Measurements from ENCODE around the gene MIPEP. TPM values are rescaled to one million over a fixed set of nuclear protein-coding genes. Genes with fewer than 3 reads are reported as not detected.

Gene MIPEP
- total RNA-seq, 4 donors from 2014 or later: 17.1 to 27.9 (median 24.1) TPM

DNA sequence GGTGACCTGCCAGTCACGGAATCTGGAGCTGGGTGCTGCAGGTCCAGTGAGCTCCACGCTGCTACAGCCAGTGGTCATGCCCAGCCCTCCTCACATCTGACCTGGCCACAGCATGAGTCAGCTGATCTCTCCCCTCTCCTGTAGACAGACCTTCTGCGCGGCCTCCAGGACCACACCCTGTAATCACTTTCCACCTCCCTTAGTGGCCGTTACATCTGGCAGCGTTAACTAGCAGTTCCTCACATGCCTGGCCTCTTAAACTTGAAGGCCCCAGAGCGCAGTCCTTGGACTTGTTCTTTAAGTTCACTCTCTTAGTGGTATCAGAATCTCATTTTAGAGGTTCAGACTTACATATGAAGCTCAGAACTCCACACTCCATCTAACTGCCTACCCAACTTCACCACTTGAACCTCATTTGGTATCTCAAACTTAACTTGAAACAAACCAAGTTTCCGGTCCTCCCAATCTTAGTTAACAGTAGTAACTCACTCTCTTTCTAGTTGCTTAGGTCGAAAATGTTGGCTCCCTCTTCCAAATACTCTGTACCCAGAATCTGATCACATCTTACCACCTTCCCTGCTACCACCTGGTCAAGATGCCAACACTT lies 22.7 kb downstream of the MIPEP start:
- Histone ChIP-seq H3K4me3 (replicated peaks in 1 of 3) (no peak overlapping the region), H3K9me3 (no peaks in the 10 kb centered on the region), H3K36me3 (no peaks in the 10 kb centered on the region), H3K27me3 (no peaks in the 10 kb centered on the region), H3K4me1 (no peaks in the 10 kb centered on the region), H3K27ac (no peak overlapping the region)
- intact Hi-C loops (cut with DNase I): no loop called here
- no peak for DNase-seq
- TF ChIP-seq, protein P1, sequence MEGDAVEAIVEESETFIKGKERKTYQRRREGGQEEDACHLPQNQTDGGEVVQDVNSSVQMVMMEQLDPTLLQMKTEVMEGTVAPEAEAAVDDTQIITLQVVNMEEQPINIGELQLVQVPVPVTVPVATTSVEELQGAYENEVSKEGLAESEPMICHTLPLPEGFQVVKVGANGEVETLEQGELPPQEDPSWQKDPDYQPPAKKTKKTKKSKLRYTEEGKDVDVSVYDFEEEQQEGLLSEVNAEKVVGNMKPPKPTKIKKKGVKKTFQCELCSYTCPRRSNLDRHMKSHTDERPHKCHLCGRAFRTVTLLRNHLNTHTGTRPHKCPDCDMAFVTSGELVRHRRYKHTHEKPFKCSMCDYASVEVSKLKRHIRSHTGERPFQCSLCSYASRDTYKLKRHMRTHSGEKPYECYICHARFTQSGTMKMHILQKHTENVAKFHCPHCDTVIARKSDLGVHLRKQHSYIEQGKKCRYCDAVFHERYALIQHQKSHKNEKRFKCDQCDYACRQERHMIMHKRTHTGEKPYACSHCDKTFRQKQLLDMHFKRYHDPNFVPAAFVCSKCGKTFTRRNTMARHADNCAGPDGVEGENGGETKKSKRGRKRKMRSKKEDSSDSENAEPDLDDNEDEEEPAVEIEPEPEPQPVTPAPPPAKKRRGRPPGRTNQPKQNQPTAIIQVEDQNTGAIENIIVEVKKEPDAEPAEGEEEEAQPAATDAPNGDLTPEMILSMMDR (IDR thresholded peaks at IDR 0.05): no peak
- no peak for TF ChIP-seq POLR2A (IDR thresholded peaks at IDR 0.05)
- WGBS, 2 donors: 85 to 91% methylated on average over 9 of the region's 9 CpGs

DNA sequence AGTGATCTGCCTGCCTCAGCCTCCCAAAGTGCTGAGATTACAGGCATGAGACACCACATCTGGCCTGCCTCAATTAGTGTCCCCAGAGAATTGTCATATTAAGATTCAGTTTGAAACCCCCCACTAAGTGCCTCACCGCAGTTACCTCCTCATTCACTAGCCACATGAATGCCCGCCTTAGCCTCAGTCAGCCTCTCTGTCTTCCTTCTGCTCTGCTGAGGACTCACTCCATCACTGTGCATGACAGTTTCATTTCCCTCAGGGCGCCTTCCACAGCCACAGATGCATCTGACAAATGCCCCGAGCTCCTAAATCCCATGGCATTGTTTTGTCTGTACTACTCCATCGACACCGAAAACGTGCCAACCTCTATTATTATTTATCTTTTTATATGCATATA lies 23.3 kb downstream of the MIPEP start:
- TF ChIP-seq, protein P1 (IDR thresholded peaks at IDR 0.05): no peak
- no peak for TF ChIP-seq POLR2A (IDR thresholded peaks at IDR 0.05)

DNA sequence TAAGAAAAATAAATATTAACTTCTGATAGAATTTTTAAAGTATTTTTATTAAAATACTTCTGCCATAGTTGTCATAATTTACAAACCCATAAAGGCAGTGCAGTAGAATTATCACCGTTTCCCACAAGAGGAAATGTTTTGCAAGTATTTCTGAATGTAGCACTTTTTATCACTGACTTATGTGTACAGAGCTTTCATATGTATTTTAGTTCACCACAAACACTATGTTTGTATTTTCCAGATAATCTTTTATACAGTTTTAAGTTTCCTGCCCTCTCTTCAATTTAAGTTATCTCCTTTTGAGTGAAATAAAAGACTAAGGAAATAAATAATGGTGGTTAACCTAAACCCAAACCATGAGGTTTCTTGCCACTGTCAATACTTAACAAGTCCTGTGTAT lies 24.2 kb downstream of the MIPEP start:
- TF ChIP-seq POLR2A (IDR thresholded peaks at IDR 0.05): no peak
- TF ChIP-seq, protein P1 (IDR thresholded peaks at IDR 0.05): no peak
- intact Hi-C loops (cut with DNase I): no loop called here
- Histone ChIP-seq H3K27me3 (no peaks in the 10 kb centered on the region), H3K9me3 (no peaks in the 10 kb centered on the region), H3K36me3 (no peaks in the 10 kb centered on the region), H3K27ac (no peak overlapping the region), H3K4me1 (no peaks in the 10 kb centered on the region), H3K4me3 (replicated peaks in 1 of 3) (no peak overlapping the region)
- DNase-seq: no peak
- WGBS, 2 donors: 82 to 83% methylated on average over 1 of the region's 1 CpG

More for the DNA sequence above, 23.3 kb downstream of the MIPEP start:
- Histone ChIP-seq H3K9me3 (no peaks in the 10 kb centered on the region), H3K36me3 (no peaks in the 10 kb centered on the region), H3K27ac (no peak overlapping the region), H3K4me1 (no peaks in the 10 kb centered on the region), H3K27me3 (no peaks in the 10 kb centered on the region), H3K4me3 (replicated peaks in 1 of 3) (no peak overlapping the region)
- no peak for DNase-seq
- 94 to 95% methylated on average over 7 of the region's 7 CpGs for WGBS, 2 donors
- intact Hi-C loops (cut with DNase I): no loop called here

DNA sequence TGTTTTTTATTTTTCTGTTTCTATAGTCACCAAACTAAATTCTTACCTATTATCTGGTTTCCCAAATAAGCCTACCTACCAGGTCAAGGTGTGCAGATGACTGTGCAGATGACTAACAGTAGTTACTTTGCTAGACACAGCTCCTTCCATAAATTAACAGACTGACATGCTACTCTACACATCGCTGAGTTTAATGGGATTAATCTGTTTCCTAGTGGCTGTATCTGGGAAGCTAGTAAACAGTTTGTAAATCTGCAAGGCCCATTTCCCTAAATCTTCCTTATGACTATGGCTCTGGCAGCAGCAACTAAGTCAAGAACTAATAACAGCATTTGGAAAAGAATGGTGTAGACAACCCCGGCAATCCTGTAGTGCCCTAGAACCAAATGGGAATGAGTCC lies 27.9 kb downstream of the MIPEP start:
- no peaks in the 10 kb centered on the region for H3K27me3 ChIP-seq
- no peaks in the 10 kb centered on the region for H3K4me1 ChIP-seq
- no peak overlapping the region for H3K4me3 ChIP-seq (replicated peaks in 1 of 3)
- no peaks in the 10 kb centered on the region for H3K36me3 ChIP-seq
- no peak for DNase-seq
- no peak overlapping the region for H3K27ac ChIP-seq
- H3K9me3 ChIP-seq: no peaks in the 10 kb centered on the region
- intact Hi-C loops (cut with DNase I): no loop called here
- 96 to 98% methylated on average over 2 of the region's 2 CpGs for WGBS, 2 donors
- TF ChIP-seq POLR2A (IDR thresholded peaks at IDR 0.05): no peak
- TF ChIP-seq, protein P1 (IDR thresholded peaks at IDR 0.05): no peak

DNA sequence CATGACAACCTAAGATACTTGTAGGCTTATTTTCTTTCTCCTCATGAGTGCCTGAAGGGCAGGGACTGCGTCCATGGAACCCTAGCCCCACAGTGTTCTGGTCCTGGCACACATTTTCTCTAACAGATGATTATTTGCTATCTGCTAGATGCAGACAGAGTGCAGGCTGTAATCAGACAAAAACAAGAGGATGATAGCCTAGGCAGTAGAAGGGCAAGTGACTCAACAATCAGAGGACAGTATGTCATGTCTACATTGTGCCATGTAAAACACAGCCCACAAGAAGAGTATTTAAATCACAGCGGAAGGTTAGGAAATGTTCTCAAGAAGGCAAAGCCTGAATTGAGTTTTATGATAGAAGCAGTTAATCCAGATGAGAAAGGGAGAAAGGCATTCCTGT lies 29.3 kb downstream of the MIPEP start:
- H3K27ac ChIP-seq: no peak overlapping the region
- no peaks in the 10 kb centered on the region for H3K36me3 ChIP-seq
- intact Hi-C loops (cut with DNase I): no loop called here
- H3K9me3 ChIP-seq: no peaks in the 10 kb centered on the region
- no peak for TF ChIP-seq POLR2A (IDR thresholded peaks at IDR 0.05)
- TF ChIP-seq, protein P1 (IDR thresholded peaks at IDR 0.05): no peak
- DNase-seq: no peak
- 95 to 97% methylated on average over 2 of the region's 2 CpGs for WGBS, 2 donors
- no peak overlapping the region for H3K4me3 ChIP-seq (replicated peaks in 1 of 3)
- H3K4me1 ChIP-seq: no peaks in the 10 kb centered on the region
- no peaks in the 10 kb centered on the region for H3K27me3 ChIP-seq

All from thyroid gland (tissue), 4 donors.